DMS53 treated with DMSO at 0.1 percent for 48 hours (cell line): ENCODE results near the gene LGSN.
"Not testable (repeated sequence)": the region's sequence is repeated elsewhere in the genome, so short reads cannot be mapped to it uniquely, and the experiment has no call there.

Experiments used
- DNase-seq: peaks from one replicate; lab custom pipeline; 2025; ENCODE audit not compliant: unreplicated experiment; lab: John Stamatoyannopoulos, UW

The LGSN gene

DNA sequence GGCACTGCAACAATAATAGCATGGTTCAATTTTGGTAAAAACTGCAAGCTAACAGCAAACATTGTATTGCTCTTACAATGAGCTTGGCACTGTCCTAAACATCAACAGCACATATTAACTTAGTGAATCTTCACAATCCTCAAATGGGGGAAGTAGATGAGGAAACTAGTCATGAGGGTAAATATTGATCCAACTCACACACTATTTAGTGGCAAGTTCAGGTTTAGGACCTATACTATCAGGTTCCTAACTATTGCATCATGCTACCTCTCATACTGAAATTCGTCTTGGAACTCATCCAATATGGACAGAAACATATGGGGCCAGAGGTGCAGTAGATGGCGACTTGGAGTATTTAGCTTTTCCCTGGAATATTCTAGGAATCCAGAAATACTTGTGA lies 74.4 kb downstream of the LGSN start:
- DNase-seq: peak; percentile 70

DNA sequence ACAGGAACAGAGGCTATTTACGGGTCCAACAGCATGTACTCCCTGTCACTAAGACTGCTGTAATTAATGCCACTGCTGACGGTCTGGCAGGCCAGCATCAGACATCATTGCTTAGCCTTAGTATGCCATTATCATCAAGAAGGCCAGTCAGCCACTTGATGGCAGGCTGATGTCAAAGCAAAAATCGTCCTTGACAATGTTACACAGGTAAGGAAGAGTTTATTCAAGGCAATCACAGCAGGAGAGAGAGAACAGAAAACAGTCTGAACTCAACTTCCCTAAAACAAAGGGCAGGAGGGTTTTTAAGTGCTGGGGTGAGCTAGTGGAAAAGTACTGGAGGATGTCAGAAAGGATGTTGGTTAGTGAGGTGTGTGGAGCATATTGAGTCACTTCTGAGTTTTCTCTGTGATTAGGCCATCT lies 83.4 kb downstream of the LGSN start:
- DNase-seq: no peak

DNA sequence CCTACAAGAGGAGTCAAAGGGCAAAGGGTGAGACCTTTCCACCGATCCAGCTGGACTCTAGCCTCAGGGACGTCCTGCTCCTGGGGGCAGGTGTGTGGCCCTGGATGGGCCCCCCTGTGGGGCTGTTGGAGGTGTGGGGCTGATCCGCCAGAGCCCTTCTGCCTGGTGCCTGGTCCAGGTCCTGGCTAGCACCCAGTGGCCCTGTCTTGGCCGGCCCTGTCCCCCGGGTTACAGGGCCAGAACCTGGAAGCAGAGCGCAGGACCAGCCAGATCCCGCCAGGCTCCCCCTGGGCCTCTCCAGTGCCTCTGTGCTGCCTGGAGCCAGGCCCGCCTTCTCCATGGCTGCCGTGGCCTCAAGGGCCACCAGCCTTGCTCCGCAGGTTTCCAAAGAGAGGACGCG lies 89.3 kb downstream of the LGSN start:
- DNase-seq: not testable (repeated sequence)

DNA sequence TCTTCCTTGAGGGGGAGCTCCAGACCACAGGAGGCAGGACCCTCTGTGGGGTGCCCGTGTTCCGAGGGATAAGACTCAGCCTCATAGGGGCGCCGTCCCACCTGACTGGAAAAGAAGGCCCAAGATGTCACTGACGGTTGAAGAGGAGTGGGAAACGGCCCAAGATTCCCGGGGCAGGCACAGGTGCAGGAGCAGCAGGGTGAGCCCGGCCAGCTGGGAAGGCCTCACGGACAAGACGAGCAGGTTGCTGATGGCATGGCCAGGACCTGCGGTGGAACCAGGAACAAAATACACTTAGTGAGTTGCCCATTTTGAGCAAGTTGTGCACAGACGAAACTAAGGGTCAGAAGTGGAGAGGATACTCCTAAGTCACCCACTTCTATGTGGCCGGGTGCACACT lies 89.8 kb downstream of the LGSN start:
- DNase-seq: not testable (repeated sequence)

DNA sequence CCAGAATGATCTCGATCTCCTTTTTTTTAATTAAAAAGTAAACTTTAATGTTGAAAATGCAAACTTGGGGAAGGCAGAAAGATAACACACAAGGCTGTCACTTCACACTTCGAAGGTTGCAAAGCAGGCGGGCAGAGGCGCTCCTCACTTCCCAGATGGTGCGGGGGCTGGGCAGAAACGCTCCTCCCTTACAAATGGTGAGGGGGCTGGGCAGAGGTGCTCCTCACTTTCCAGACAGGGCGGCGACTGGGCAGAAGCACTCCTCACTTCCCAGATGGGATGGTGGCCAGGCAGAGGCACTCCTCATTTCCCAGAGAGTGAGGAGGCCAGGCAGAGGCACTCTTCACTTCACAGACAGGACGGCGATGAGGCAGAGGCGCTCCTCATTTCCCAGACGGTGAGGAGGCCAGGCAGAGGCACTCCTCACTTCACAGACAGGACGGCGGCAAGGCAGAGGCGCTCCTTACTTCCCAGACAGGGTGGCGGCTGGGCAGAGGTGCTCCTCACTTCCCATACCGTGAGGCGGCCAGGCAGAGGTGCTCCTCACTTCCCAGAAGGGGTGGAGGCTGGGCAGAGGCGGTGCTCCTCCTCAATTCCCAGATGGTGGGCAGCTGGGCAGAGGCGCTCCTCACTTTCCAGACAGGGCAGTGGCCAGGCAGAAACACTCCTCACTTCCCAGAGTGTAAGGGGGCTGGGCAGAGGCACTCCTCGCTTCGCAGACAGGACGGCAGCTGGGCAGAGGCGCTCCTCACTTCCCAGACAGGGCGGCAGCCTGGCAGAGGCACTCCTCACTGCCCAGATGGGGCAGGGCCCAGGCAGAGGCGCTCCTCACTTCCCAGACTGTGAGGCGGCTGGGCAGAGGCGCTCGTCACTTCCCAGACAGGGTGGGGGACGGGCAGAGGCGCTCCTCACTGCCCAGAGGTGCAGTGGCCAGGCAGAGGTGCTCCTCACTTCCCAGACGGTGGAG lies 91.6 kb downstream of the LGSN start:
- DNase-seq: not testable (repeated sequence)

DNA sequence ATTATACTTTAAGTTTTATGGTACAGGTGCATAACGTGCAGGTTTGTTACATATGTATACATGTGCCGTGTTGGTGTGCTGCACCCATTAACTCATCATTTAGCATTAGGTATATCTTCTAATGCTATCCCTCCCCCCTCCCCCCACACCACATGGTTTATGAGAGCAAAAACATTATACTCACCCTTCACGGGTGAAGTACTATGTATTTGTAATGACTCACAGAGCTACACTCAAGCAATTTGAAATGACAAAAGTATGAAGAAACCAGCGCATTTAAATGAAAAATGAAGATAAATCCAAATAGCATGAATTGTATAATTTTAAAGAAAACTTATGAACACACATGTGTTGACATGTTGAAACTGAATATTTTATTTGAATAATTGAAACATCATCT lies 93.8 kb downstream of the LGSN start:
- DNase-seq: peak; percentile 68
